DOHH2 (cell line): ENCODE data around the gene ENO2.

Source experiments
- CTCF ChIP-seq: fragments of 200-600 bp; sonication (generic); IDR thresholded peaks from one replicate; pipeline ENCODE4 v1.5.1; 2014; ENCODE audit warnings: antibody characterized with exemption, mild to moderate bottlenecking, low read depth, low read length; ENCODE audit not compliant: poor library complexity, severe bottlenecking
- EZH2phosphoT487 ChIP-seq: fragments of 200-600 bp; sonication (generic); IDR thresholded peaks from 2 replicates; pipeline ENCODE4 v1.6.1; 2017; ENCODE audit warnings: borderline replicate concordance, mild to moderate bottlenecking, antibody characterized with exemption, low read length, moderate library complexity, mixed read lengths

GRCh38 chr12:6904280-6905276, 9.8 kb upstream of the ENO2 start, which contains the start of gene LRRC23:
- TF ChIP-seq CTCF (no peak), EZH2phosphoT487 (no peak)
